GM06990 (cell line): ENCODE results near the gene TMEM201.
"Not testable (repeated sequence)": the region's sequence is repeated elsewhere in the genome, so short reads cannot be mapped to it uniquely, and the experiment has no call there.

Experiments used
- DNase-seq: peaks from one replicate; pipeline ENCODE4 v3.0.0-alpha.2; 2011; ENCODE audit not compliant: insufficient read length; ENCODE audit errors: extremely low read depth
- H3K27me3 ChIP-seq: replicated peaks from 2 replicates; pipeline ENCODE4 v1.6.0; 2011; ENCODE audit warnings: low read length; ENCODE audit not compliant: control insufficient read depth, insufficient read depth
- H3K36me3 ChIP-seq: 2 replicates; pipeline ENCODE4 v1.5.1; 2011; ENCODE audit warnings: low read length; ENCODE audit not compliant: control insufficient read depth, insufficient read depth
- H3K4me3 ChIP-seq: replicated peaks from 2 replicates; pipeline ENCODE4 v1.5.1; 2011; ENCODE audit warnings: low read depth, mild to moderate bottlenecking, control low read depth, low read length
- CTCF ChIP-seq: IDR thresholded peaks from 2 replicates; pipeline ENCODE4 v1.5.1; 2011; ENCODE audit warnings: low read length, control low read depth, mild to moderate bottlenecking, inconsistent platforms; ENCODE audit not compliant: insufficient read depth, poor library complexity, severe bottlenecking

The TMEM201 gene

DNA sequence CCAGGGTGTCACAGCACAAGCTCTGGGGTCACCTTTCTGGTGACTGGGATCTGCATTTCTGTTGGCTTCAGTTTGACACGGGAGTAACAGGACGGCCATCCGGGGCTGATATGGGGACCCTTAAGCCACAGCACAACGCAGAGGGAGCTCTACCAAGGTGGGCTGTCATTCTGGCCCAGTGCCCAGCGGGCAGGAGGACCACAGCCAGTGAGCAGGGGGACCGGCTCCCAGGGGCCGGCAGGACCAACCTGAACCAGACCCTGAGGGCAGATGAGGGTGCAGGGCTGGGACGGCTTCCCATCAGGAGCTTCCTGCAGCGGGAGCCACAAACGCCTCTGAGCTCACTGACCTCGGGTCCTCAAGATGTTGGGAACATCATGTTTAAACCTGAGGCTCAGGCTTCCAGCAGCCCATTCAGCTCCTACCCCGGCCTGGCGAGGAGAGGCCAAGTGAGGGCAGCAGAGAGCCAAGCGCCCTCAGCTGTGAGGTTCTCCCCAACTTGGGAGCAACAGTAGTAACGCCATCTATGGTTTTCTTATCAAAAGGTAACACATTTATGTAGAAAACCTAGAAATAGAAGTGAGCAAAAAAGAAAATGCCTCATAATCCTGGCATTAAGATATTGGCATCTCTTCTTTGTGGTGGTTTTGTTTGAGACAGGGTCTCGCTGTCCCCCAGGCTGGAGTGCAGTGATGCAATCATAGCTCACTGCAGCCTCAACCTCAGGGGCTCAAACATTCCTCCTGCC, 26.8 kb downstream of the TMEM201 start:
- no peaks in the 10 kb centered on the region for H3K27me3 ChIP-seq
- H3K36me3 ChIP-seq, result peaks cover 9% of the 10 kb centered on the region
- DNase-seq, result no peak
- peak; percentile 97 for TF ChIP-seq CTCF
- H3K4me3 ChIP-seq, result no peak overlapping the region

- DNase-seq, result no peak
- Histone ChIP-seq H3K36me3 (no peaks in the 10 kb centered on the region; the same call in 1 of the 2 replicates), H3K27me3 (no peaks in the 10 kb centered on the region), H3K4me3 (no peak overlapping the region)
- no peak for TF ChIP-seq CTCF
Observed at GRCh38 chr1:9618909-9619679, 30.4 kb downstream of the TMEM201 start.

- no peak for DNase-seq
- H3K27me3 ChIP-seq, result no peaks in the 10 kb centered on the region
- no peaks in the 10 kb centered on the region; the same call in 1 of the 2 replicates for H3K36me3 ChIP-seq
- H3K4me3 ChIP-seq, result no peak overlapping the region
- TF ChIP-seq CTCF, result no peak
Observed at GRCh38 chr1:9621032-9621431, 32.3 kb downstream of the TMEM201 start.

DNA sequence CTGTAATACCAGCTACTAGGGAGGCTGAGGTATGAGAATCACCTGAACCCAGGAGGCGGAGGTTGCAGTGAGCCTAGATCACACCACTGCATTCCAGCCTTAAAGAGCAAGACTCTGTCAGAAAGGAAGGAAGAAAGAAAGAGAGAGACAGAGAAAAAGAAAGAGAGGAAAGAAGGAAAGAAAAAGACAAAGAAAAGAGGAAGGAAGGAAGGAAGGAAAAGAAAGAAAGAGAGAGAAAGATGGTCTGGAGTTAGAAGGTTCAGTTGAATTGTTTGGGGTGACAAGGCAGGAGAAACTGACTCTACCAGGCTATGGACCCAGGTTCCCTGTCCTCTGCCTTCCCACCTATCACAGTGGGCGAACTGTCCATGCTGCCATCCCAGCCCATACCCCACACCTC, 35.4 kb downstream of the TMEM201 start:
- Histone ChIP-seq H3K4me3 (no peak overlapping the region), H3K36me3 (no peaks in the 10 kb centered on the region; the same call in 1 of the 2 replicates), H3K27me3 (no peaks in the 10 kb centered on the region)
- DNase-seq, result no peak
- no peak for TF ChIP-seq CTCF

GRCh38 chr1:9625030-9625429, 36.3 kb downstream of the TMEM201 start:
- not testable (repeated sequence) for H3K36me3 ChIP-seq, H3K4me3 ChIP-seq, H3K27me3 ChIP-seq, DNase-seq

- TF ChIP-seq CTCF, result no peak
- H3K27me3 ChIP-seq, result no peaks in the 10 kb centered on the region
- no peaks in the 10 kb centered on the region; the same call in 1 of the 2 replicates for H3K36me3 ChIP-seq
- no peak overlapping the region; the same call in 1 of the 2 replicates for H3K4me3 ChIP-seq
- peak; percentile 85 for DNase-seq
Observed at GRCh38 chr1:9626201-9626608, 37.5 kb downstream of the TMEM201 start.
